Measurements from ENCODE around the gene THOP1. TPM values are rescaled to one million over a fixed set of nuclear protein-coding genes. Genes with fewer than 3 reads are reported as not detected.

THOP1 gene
- total RNA-seq, 1 experiment from 2014 or later: 143 TPM

DNA sequence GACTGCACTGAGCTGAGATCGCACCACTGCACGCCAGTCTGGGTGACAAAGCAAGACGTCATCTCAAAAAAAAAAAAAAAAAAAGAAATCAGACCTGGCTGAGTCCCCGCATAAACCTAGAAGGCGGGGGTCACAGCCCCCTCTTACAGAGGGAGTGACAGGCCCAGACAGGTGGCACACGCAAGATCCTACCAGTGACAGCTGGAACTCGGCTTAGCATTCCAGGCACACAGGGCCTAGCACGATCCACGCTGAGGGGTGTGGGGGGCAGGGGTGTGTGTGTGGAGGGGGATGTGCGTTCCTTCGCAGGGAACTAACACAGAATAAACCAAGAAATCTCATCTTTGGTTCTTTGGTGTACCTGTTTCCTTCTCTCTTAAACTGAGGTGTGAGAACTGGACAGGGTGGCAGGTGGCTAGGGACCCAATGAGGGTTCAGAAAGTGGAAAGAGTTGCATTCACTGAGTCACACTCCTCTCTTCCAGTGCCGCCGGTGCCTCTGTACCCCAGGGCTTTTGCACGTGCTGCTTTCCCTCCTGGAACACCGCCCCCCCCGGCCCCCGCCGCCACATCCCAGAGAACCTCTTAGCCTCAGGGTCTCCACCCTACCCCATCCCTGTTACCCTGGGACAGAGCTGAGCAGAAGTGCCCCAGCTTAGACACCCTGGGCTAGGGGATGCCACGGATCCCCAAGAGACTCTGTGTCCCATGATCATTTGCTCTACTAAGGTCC is 7.2 kb upstream of the THOP1 start:
- CTCF ChIA-PET: no interaction called here
- ATAC-seq: no peak
- BruUV-seq (replicated peaks): no TSS peak

GRCh38 chr19:2779121-2779740 is 6.1 kb upstream of the THOP1 start:
- BruUV-seq (replicated peaks): no TSS peak
- H3K27me3 ChIP-seq (ENCODE audit: control insufficient read depth, insufficient read depth, low read length): no peaks in the 10 kb centered on the region
- ATAC-seq (no peak), DNase-seq (ENCODE audit: low read depth, low spot score) (no peak)
- ChIA-PET POLR2A (no interaction called here), CTCF (no interaction called here)
- no peak overlapping the region for H3K4me3 ChIP-seq (ENCODE audit: low read depth in 2 of 2, low read length in 2 of 2)
- no peaks in the 10 kb centered on the region for H3K9me3 ChIP-seq (ENCODE audit: control insufficient read depth, insufficient read depth, low read depth, low read length)
- peaks cover 12% of the 10 kb centered on the region for H3K4me1 ChIP-seq (ENCODE audit: control insufficient read depth, insufficient read depth, low read length)
- H3K36me3 ChIP-seq (ENCODE audit: control insufficient read depth, insufficient read depth, low read length): peaks cover 5% of the 10 kb centered on the region; the same call in 1 of the 2 replicates
- TF ChIP-seq REST (IDR thresholded peaks at IDR 0.05; ENCODE audit: insufficient read depth in 1 of 2, low read depth in 2 of 2, low read length in 1 of 2): no peak
- TF ChIP-seq CTCF (IDR thresholded peaks at IDR 0.05): no peak
- TF ChIP-seq TCF7L2 (IDR thresholded peaks at IDR 0.05; ENCODE audit: low read depth, low read length): no peak
- no peak for TF ChIP-seq POLR2AphosphoS5 (IDR thresholded peaks at IDR 0.05; ENCODE audit: low read depth, low read length)
- TF ChIP-seq SIN3A (IDR thresholded peaks at IDR 0.05; ENCODE audit: borderline replicate concordance, insufficient read depth, low read depth, low read length): no peak
- no peak overlapping the region for H3K27ac ChIP-seq (ENCODE audit: low read length)
- intact Hi-C loops (cut with micrococcal nuclease; ENCODE audit: unreplicated experiment): no loop called here
- in situ Hi-C loops (cut with HindIII; ENCODE audit: low pct_unique_long_range_greater_than_20kb, low sequenced_read_pairs): no loop called here

More for the DNA sequence above, 7.2 kb upstream of the THOP1 start:
- Histone ChIP-seq H3K27me3 (ENCODE audit: control insufficient read depth, insufficient read depth, low read length) (no peaks in the 10 kb centered on the region), H3K4me3 (ENCODE audit: low read depth in 2 of 2, low read length in 2 of 2) (no peak overlapping the region), H3K27ac (ENCODE audit: low read length) (no peak overlapping the region), H3K4me1 (ENCODE audit: control insufficient read depth, insufficient read depth, low read length) (peaks cover 9% of the 10 kb centered on the region), H3K9me3 (ENCODE audit: control insufficient read depth, insufficient read depth, low read depth, low read length) (no peaks in the 10 kb centered on the region), H3K36me3 (ENCODE audit: control insufficient read depth, insufficient read depth, low read length) (peaks cover 5% of the 10 kb centered on the region; the same call in 1 of the 2 replicates)
- DNase-seq (ENCODE audit: low read depth, low spot score): no peak
- POLR2A ChIA-PET: interaction anchor here (0.7 kb wide), 1 partner anchor 80 kb away, joined by 9 read pairs; no protein-coding TSS in a partner anchor
- in situ Hi-C loops (cut with HindIII; ENCODE audit: low pct_unique_long_range_greater_than_20kb, low sequenced_read_pairs) (no loop called here), intact Hi-C loops (cut with micrococcal nuclease; ENCODE audit: unreplicated experiment) (no loop called here)
- TF ChIP-seq TCF7L2 (IDR thresholded peaks at IDR 0.05; ENCODE audit: low read depth, low read length) (no peak), REST (IDR thresholded peaks at IDR 0.05; ENCODE audit: insufficient read depth in 1 of 2, low read depth in 2 of 2, low read length in 1 of 2) (no peak)

All from Panc1 (cell line).